Hair follicular keratinocyte (primary cell): Measurements from ENCODE around the gene NTRK1. TPM values are rescaled to one million over a fixed set of nuclear protein-coding genes. Genes with fewer than 3 reads are reported as not detected.

Experiments used
- total RNA-seq: library from RNA; depleted of rRNA; stranded (reverse); fragments of >200 nt; gene quantifications from 2 replicates; pipeline ENCODE4 v1.2.3, GENCODE V29; 2015

NTRK1 gene
- total RNA-seq: under 0.01 and 0.08 TPM in 2 replicates

GRCh38 chr1:156860628-156861423, at the start of gene NTRK1:
NTRK1 (plus strand) TSS chr1:156860865; CDS start chr1:156860935, 70 bp downstream.

GRCh38 chr1:156816561-156817328, 43.9 kb upstream of the NTRK1 start, which contains the start of gene SH2D2A:
SH2D2A (minus strand) TSS chr1:156816848; CDS start chr1:156816708, 140 bp downstream.

GRCh38 chr1:156858959-156859522, 1.6 kb upstream of the NTRK1 start, which contains the start of gene INSRR:
INSRR (minus strand) TSS chr1:156859117; CDS start chr1:156858621, 496 bp downstream.

GRCh38 chr1:156893048-156893953, 32.6 kb downstream of the NTRK1 start, which contains the start of gene PEAR1:
PEAR1 (plus strand) TSS chr1:156893718; CDS start chr1:156903927, 10,209 bp downstream.

GRCh38 chr1:156920233-156921052, 59.8 kb downstream of the NTRK1 start, which contains the start of gene LRRC71:
LRRC71 (plus strand) TSS chr1:156920632; CDS start chr1:156920804, 172 bp downstream.

Other genes starting within 250 kb of the NTRK1 start
- not detected in 2 replicates for gene HAPLN2, start 241.4 kb upstream of the NTRK1 start, total RNA-seq
- 0.08 TPM in 1 of 2 replicates, not detected in the other for gene BCAN, start 218.7 kb upstream of the NTRK1 start, total RNA-seq
- gene NES, start 183.5 kb upstream of the NTRK1 start, total RNA-seq: 0.31 and 0.57 TPM in 2 replicates
- gene CRABP2, start 155.3 kb upstream of the NTRK1 start, total RNA-seq: 7.6 and 15.5 TPM in 2 replicates
- gene METTL25B, start 132.4 kb upstream of the NTRK1 start, total RNA-seq: 8.8 and 18.8 TPM in 2 replicates
- gene ISG20L2, start 132.1 kb upstream of the NTRK1 start, total RNA-seq: 19.6 and 23.6 TPM in 2 replicates
- gene MRPL24, start 119.8 kb upstream of the NTRK1 start, total RNA-seq: 65.7 and 92.9 TPM in 2 replicates
- gene HDGF, start 109.2 kb upstream of the NTRK1 start, total RNA-seq: 354 and 403 TPM in 2 replicates
- 39.3 and 43.1 TPM in 2 replicates for gene PRCC, start 93.3 kb upstream of the NTRK1 start, total RNA-seq
- gene SH2D2A, start 44.0 kb upstream of the NTRK1 start, total RNA-seq: 10.5 and 12.8 TPM in 2 replicates
- not detected in 2 replicates for gene INSRR, start 1.7 kb upstream of the NTRK1 start, total RNA-seq
- gene PEAR1, start 32.9 kb downstream of the NTRK1 start, total RNA-seq: 4.0 and 6.7 TPM in 2 replicates
- gene LRRC71, start 59.8 kb downstream of the NTRK1 start, total RNA-seq: not detected in 2 replicates
- gene ARHGEF11, start 184.9 kb downstream of the NTRK1 start, total RNA-seq: 8.2 and 12.3 TPM in 2 replicates
- not detected in 2 replicates for gene ETV3L, start 238.9 kb downstream of the NTRK1 start, total RNA-seq